Fibroblast of villous mesenchyme (primary cell): Measurements from ENCODE around the gene UCKL1. TPM values are rescaled to one million over a fixed set of nuclear protein-coding genes. Genes with fewer than 3 reads are reported as not detected.
"Not testable (repeated sequence)": the region's sequence is repeated elsewhere in the genome, so short reads cannot be mapped to it uniquely, and the experiment has no call there.

Experiments
- DNase-seq: peaks from one replicate; pipeline ENCODE4 v3.0.0-alpha.2; 2010; ENCODE audit warnings: low read depth
- H3K4me3 ChIP-seq: 2 replicates; pipeline ENCODE4 v1.5.1; 2011; ENCODE audit warnings: low read depth, mild to moderate bottlenecking, low read length
- CTCF ChIP-seq: IDR thresholded peaks from 2 replicates; pipeline ENCODE4 v1.5.1; 2012; ENCODE audit warnings: low read depth, mild to moderate bottlenecking, low read length; ENCODE audit not compliant: insufficient read depth
- total RNA-seq: library from RNA; depleted of rRNA; stranded (reverse); fragments of >200 nt; gene quantifications from 2 replicates; pipeline ENCODE4 v1.2.3, GENCODE V29; 2012

The UCKL1 gene
- total RNA-seq, 1 donor: 25.0 TPM

DNA sequence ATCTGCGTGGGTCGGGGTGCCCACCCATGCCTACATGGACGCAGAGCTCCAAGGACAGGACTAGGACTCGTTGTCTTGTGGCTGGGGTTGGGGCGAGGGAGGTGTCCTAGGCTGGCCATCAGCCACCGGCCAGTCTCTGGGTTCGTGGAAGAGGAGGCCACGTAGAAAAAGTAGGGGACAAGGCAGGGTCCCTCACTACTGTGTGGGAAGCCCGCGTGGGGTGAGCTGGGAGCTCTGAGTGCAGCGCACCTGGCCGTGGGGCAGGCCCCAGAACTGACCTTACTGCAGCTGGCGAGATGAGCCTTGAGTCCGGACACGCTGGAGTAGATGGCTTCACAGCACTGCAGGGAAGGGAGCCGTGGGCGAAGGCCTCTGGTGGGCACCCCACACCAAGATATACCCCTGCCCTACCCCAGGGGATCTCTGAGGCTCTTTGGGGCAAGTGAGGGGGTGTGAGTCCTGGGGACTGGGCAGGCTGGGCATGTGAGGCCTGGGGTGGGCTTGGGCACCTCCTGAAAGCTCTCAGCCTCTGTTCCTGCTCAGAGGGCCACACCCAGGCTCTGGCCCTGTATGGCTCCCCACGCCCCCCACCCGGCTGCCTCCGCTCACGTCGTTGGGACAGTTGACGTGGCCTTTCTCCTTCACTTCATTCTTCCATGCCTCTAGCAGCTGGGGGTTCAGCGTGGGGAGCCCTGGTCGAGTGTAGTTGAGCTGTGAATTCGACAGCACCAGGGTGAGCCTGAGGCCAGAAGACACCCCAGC lies 5.6 kb upstream of the UCKL1 start:
- no peak for DNase-seq
- TF ChIP-seq CTCF: no peak
- H3K4me3 ChIP-seq: no peak overlapping the region

DNA sequence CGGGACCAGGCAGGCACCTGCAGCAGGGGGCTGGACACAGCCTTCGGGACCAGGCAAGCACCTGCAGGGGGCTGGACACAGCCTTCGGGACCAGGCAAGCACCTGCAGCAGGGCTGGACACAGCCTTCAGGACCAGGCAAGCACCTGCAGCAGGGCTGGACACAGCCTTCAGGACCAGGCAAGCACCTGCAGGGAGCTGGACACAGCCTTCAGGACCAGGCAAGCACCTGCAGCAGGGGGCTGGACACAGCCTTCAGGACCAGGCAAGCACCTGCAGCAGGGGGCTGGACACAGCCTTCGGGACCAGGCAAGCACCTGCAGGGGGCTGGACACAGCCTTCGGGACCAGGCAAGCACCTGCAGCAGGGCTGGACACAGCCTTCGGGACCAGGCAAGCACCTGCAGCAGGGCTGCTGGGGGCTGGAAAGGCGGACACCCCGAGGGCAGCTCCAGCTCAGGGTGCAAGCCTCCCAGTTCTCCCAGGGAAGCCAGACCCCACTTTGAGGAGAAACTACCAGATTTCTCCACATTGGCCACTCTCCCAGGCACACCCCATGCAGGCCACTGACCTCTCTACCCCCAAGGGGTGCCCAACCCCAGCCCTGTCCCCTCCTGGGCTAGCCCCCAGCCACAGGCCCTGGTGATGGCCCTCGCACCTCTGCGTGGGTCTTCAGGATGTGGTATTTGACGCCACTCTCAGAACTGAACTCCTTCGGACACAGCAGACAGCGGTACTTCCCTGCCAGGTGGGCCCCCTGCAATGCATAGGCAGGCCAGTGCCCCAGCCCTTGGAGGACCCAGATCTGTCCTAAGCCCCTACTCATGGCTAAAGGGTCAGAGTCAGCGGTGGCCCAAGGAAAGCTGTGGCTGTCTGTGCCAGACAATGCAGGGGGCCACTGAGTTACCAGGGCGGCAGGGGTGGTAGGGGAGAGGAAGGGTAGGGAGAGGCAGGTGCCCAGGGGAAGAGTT lies 4.7 kb upstream of the UCKL1 start:
- DNase-seq, H3K4me3 ChIP-seq: not testable (repeated sequence)

DNA sequence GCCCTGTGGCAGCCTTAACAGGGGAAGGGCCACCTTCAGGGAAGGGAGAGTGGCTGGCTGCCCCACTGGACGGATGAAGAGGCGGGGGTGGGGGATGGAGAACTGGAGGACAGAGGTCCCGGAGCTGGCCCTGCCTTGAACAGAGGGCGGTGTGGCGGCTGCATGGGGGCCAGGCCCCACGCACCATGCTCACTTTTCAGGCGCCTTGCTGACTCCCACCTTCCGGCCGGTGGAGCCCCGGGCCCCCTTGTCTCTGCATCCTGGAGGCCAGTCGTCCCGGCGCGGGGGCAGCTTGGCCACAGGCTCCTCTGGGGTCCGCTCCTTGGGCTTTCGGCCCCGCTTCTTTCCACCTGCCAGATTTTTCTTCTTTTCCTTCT lies 3.5 kb upstream of the UCKL1 start:
- TF ChIP-seq CTCF: no peak
- no peak for DNase-seq
- H3K4me3 ChIP-seq: no peak overlapping the region

DNA sequence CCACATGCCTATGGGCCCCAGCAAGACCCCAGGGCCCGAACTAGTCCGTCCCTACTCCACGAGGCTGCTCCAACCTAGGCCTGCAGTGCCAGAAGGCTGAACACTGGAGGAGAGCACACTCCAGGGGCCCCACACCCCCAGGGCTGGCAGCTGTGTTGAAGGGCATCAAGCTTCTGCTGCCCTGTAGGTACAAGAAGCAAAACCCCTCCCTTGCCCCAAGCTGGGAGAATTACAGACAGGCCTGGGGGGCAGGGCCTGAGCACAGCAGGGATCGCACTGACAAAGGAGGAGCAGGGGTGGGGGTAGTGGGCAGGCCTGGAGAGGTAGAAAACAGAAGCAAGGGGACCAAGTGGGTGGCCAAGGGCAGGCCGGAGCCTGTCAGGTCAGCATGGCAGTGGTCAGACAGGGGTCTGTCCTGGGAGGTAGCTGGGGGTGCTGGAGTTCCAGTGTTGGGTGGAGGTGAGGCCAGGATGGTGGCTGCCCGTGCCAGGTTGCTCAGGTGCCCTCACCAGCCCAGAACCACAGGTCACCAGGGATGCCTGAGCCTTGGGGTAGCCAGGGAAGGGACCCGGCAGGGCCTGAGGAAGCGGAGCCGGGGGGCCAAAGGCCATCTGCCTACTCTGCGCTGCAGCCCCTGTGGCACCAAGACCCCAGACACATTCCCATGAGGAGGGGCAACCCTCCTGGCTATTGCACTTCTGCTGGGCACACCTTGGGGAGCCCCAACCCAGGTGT lies 2.9 kb upstream of the UCKL1 start:
- no peak overlapping the region for H3K4me3 ChIP-seq
- DNase-seq: no peak
- TF ChIP-seq CTCF: no peak

GRCh38 chr20:63958471-63958870 lies 2.3 kb upstream of the UCKL1 start:
- no peak for DNase-seq
- no peak for TF ChIP-seq CTCF

DNA sequence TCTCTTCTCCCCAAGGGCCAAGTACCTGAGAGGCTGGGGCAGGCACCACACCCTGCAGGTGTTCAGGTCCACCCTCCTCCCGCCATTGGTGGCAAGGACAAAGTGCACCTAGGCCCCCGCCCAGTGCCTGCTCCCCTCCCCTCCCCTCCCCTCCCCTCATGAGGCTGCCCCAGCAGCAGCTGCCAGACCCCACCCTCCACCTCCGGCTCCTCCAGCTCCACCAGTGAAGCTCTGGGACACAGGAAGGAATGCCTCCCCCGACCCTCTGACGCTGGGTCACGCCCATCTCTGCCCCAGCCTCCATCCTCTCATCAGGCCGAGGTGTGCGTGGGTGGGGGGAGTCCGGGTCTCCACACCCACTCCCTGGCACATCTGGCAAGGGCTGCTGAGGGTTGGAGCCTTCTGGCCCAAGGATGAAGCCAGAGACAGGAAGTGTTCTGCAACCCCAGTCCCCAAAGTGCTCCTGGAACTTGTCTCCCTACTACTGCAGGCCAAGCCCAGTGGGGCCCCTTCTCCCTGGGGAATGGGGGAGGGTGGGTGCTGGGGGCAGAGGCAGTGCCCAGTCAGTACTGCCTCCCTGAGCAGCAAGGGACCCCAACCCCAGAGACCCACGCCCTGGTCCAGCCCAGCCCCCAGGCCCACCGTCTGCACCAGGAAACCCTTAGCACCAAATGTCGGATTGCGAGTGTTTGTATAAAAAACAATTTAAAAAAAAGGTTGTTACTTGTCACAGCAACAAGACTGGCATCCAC lies 1.6 kb upstream of the UCKL1 start:
- H3K4me3 ChIP-seq: no peak overlapping the region
- DNase-seq: peak; percentile 15
- TF ChIP-seq CTCF: no peak

More at GRCh38 chr20:63958471-63958870, 2.3 kb upstream of the UCKL1 start:
- H3K4me3 ChIP-seq: no peak overlapping the region
